Activated CD4-positive, CD25-positive, alpha-beta regulatory T cell (primary cell): ENCODE measurements around the gene OVCH1.

Experiments used
- DNase-seq, 4 experiments: peaks; one replicate each; lab custom pipeline; 2025; lab: John Stamatoyannopoulos, UW

OVCH1 gene

GRCh38 chr12:29497588-29497987 is at the start of gene OVCH1:
TSS of gene OVCH1 (minus strand) at chr12:29497686. CDS start at chr12:29497686, 0 bp downstream.
- DNase-seq: no peak

GRCh38 chr12:29547151-29547632 is 49.7 kb upstream of the OVCH1 start:
- DNase-seq: no peak

- DNase-seq: no peak
These were observed 48.5 kb upstream of the OVCH1 start for GRCh38 chr12:29546000-29546399.

GRCh38 chr12:29545102-29545467 is 47.6 kb upstream of the OVCH1 start:
- no peak for DNase-seq

- no peak for DNase-seq
These were observed 47.1 kb upstream of the OVCH1 start for GRCh38 chr12:29544428-29545101.

GRCh38 chr12:29543036-29543435 is 45.5 kb upstream of the OVCH1 start:
- DNase-seq: no peak

GRCh38 chr12:29537298-29537697 is 39.8 kb upstream of the OVCH1 start:
- no peak for DNase-seq

- DNase-seq: no peak
These were observed 37.4 kb upstream of the OVCH1 start for GRCh38 chr12:29534935-29535334.

GRCh38 chr12:29533815-29534489 is 36.5 kb upstream of the OVCH1 start:
- DNase-seq: no peak

GRCh38 chr12:29531471-29531870 is 34.0 kb upstream of the OVCH1 start:
- no peak for DNase-seq

GRCh38 chr12:29530436-29530835 is 33.0 kb upstream of the OVCH1 start:
- DNase-seq: no peak

GRCh38 chr12:29528161-29528560 is 30.7 kb upstream of the OVCH1 start:
- no peak for DNase-seq

- DNase-seq: no peak
These were observed 24.5 kb upstream of the OVCH1 start for GRCh38 chr12:29521951-29522350.

- no peak for DNase-seq
These were observed 22.2 kb upstream of the OVCH1 start for GRCh38 chr12:29519585-29520182.

GRCh38 chr12:29518407-29518806 is 20.9 kb upstream of the OVCH1 start:
- DNase-seq: no peak

GRCh38 chr12:29517264-29517663 is 19.8 kb upstream of the OVCH1 start:
- DNase-seq: no peak

- DNase-seq: no peak
These were observed 19.0 kb upstream of the OVCH1 start for GRCh38 chr12:29516431-29516875.

- DNase-seq: no peak
These were observed 13.2 kb upstream of the OVCH1 start for GRCh38 chr12:29510591-29511185.

- DNase-seq: no peak
These were observed 12.0 kb upstream of the OVCH1 start for GRCh38 chr12:29509503-29509902.

- no peak for DNase-seq
These were observed 11.5 kb upstream of the OVCH1 start for GRCh38 chr12:29508949-29509348.

GRCh38 chr12:29505122-29505521 is 7.6 kb upstream of the OVCH1 start:
- DNase-seq: no peak

GRCh38 chr12:29503283-29503682 is 5.8 kb upstream of the OVCH1 start:
- DNase-seq: no peak

- DNase-seq: no peak
These were observed 1.7 kb upstream of the OVCH1 start for GRCh38 chr12:29499235-29499634.
